ENCODE results near the gene MACROD2.

The MACROD2 gene

DNA sequence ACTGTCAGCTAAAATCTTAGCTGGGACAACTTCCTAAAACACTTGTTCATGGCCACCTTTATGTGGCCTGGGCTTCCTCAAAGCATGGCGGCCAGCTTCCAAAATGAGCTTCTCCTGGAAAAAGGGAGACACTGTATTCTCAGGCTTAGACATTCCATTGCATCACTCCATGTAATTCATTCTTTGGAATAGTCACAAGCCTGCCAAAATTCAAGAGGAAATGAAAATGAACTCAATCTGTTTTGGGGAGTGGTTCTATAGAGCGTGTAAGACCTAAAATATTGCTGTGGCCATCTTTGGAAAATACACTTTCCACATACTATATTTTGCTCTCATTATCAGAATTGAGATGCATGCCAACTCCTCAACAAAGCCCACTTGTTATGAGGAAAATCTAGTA, 1890.9 kb downstream of the MACROD2 start:
- no peaks in the 10 kb centered on the region for H3K27me3 ChIP-seq (ENCODE audit: control insufficient read depth in 1 of 2, insufficient read depth in 2 of 2, low read length in 2 of 2)

DNA sequence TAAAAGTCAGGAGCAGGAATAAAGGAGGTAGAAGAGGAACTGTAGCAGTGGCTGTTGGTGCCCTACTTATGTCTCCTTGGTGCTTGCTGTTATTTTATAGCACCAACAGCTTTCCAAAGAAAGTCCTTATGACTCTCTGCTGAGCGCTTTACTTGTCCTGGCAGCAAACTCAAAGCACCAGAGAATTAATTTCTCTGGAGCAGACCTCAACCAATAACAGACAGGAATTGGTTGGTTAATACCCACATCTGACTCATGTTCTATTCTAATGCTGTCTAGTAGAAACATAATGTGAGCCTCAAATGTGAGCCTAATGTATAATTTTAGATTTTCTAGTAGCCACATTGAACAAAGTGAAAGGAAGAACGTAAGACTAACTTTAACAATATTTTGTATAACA, 1892.1 kb downstream of the MACROD2 start:
- H3K36me3 ChIP-seq (ENCODE audit: control insufficient read depth in 2 of 2, insufficient read depth in 2 of 2, low read length in 2 of 2), result no peaks in the 10 kb centered on the region
- H3K9ac ChIP-seq (ENCODE audit: low read length in 2 of 2), result no peak overlapping the region
- no peak overlapping the region for H3K27ac ChIP-seq (ENCODE audit: low read length)
- H3K4me3 ChIP-seq (ENCODE audit: low read length in 2 of 2), result no peak overlapping the region
- H3K9me3 ChIP-seq (ENCODE audit: control insufficient read depth in 2 of 2, low read length in 2 of 2), result peaks cover 0 to 9% of the 10 kb centered on the region in 2 donors
- peaks cover 9% of the 10 kb centered on the region for H3K4me1 ChIP-seq (ENCODE audit: control insufficient read depth, insufficient read depth, low read length)
- H3K27me3 ChIP-seq (ENCODE audit: control insufficient read depth in 1 of 2, insufficient read depth in 2 of 2, low read length in 2 of 2), result no peaks in the 10 kb centered on the region

More for the DNA sequence above, 1890.9 kb downstream of the MACROD2 start:
- Histone ChIP-seq H3K9me3 (ENCODE audit: control insufficient read depth in 2 of 2, low read length in 2 of 2) (peaks cover 0 to 9% of the 10 kb centered on the region in 2 donors), H3K4me1 (ENCODE audit: control insufficient read depth, insufficient read depth, low read length) (peaks cover 9% of the 10 kb centered on the region), H3K27ac (ENCODE audit: low read length) (no peak overlapping the region), H3K4me3 (ENCODE audit: low read length in 2 of 2) (no peak overlapping the region), H3K9ac (ENCODE audit: low read length in 2 of 2) (no peak overlapping the region), H3K36me3 (ENCODE audit: control insufficient read depth in 2 of 2, insufficient read depth in 2 of 2, low read length in 2 of 2) (no peaks in the 10 kb centered on the region)

DNA sequence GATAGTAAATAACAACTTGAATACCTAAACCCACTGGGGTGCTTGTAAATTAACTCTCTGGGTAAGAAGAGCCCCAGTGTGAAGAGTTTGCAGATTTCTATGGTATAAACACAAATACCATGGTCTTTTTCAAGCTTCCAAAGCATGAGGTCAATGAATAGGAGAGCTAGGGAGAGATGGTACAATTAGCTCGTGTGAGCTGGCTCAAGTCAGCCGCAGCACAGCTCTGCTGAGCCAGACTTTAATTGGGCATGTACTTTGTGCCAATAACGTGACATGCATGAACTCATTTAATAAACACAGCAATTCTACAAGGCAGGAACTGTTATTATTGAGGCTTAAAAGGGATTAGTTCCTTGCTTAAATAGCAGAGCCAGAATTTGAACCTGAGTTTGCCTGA, 1893.7 kb downstream of the MACROD2 start:
- H3K4me1 ChIP-seq (ENCODE audit: control insufficient read depth, insufficient read depth, low read length), result peaks cover 9% of the 10 kb centered on the region
- H3K4me3 ChIP-seq (ENCODE audit: low read length in 2 of 2), result no peak overlapping the region
- no peaks in the 10 kb centered on the region for H3K27me3 ChIP-seq (ENCODE audit: control insufficient read depth in 1 of 2, insufficient read depth in 2 of 2, low read length in 2 of 2)
- H3K27ac ChIP-seq (ENCODE audit: low read length), result no peak overlapping the region
- no peaks in the 10 kb centered on the region for H3K36me3 ChIP-seq (ENCODE audit: control insufficient read depth in 2 of 2, insufficient read depth in 2 of 2, low read length in 2 of 2)
- H3K9ac ChIP-seq (ENCODE audit: low read length in 2 of 2), result no peak overlapping the region
- peaks cover 0 to 9% of the 10 kb centered on the region in 2 donors for H3K9me3 ChIP-seq (ENCODE audit: control insufficient read depth in 2 of 2, low read length in 2 of 2)

DNA sequence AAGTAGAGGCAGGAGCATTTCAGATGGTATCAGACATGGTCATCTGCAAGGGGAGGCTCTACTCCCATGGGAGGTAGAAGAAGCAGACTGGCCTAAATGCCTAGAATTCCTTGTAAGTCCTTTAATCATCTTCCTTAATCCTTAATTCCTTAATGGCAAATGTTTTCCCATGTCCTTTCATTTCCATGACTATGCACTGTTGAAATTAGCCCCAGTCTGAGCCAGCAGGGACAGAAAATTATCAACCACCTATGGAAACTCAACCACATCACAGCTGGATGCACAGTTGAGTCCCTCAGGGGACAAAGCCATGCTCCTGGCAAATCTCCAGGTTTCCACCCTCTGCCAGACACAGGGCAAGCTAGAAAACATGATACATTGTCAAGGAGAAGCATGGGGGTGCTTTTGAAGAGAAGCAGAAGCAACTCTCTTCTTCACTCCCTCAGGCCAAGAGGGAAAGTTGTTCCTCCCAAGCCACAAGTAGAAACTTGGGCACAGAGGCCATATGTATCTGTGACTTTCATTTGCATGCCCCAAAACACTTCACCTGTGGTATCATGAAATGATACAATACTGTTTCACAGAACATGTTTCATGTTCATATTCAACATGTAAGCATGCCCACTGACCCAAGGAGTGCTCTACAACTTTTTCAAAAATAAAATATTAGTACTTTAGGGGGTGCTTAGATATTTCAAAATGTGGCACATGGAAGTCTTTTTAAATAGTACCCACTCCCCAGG, 1894.4 kb downstream of the MACROD2 start:
- no peaks in the 10 kb centered on the region for H3K27me3 ChIP-seq (ENCODE audit: control insufficient read depth in 1 of 2, insufficient read depth in 2 of 2, low read length in 2 of 2)
- no peak overlapping the region for H3K9ac ChIP-seq (ENCODE audit: low read length in 2 of 2)
- no peak overlapping the region for H3K4me3 ChIP-seq (ENCODE audit: low read length in 2 of 2)
- no peaks in the 10 kb centered on the region for H3K36me3 ChIP-seq (ENCODE audit: control insufficient read depth in 2 of 2, insufficient read depth in 2 of 2, low read length in 2 of 2)
- H3K9me3 ChIP-seq (ENCODE audit: control insufficient read depth in 2 of 2, low read length in 2 of 2), result peaks cover 0 to 9% of the 10 kb centered on the region in 2 donors
- peaks cover 9% of the 10 kb centered on the region for H3K4me1 ChIP-seq (ENCODE audit: control insufficient read depth, insufficient read depth, low read length)
- H3K27ac ChIP-seq (ENCODE audit: low read length), result peak overlapping the region; percentile 31

DNA sequence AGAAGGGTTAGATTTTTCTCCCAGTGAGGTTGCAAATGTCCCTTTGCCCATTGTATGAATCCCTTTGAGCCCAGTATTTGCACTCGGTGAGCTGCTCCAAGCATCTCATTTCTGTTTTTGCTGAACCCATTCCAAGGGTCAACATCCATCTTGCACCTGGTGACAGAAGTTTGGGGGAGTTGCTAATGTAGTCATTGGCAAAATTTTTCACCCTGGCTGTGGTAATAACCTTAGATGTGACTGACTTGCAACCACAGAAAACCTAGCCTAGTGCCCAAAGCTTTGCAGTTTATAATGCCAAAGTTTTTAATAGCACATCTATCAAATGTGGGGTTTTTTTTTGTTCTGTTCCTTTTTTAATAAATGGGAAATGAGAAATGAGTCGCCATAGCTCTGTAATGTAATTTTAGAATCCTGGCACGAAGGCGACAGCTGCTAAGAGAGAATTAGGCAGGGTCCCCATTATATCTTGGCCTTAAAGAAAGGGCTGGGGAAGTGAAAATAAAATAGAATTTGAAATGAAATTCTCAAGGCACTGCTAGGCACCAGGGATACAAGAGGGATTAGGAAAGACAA, 1895.2 kb downstream of the MACROD2 start:
- no peaks in the 10 kb centered on the region for H3K27me3 ChIP-seq (ENCODE audit: control insufficient read depth in 1 of 2, insufficient read depth in 2 of 2, low read length in 2 of 2)
- peaks cover 9% of the 10 kb centered on the region for H3K4me1 ChIP-seq (ENCODE audit: control insufficient read depth, insufficient read depth, low read length)
- H3K4me3 ChIP-seq (ENCODE audit: low read length in 2 of 2), result no peak overlapping the region
- no peak overlapping the region for H3K27ac ChIP-seq (ENCODE audit: low read length)
- H3K9ac ChIP-seq (ENCODE audit: low read length in 2 of 2), result no peak overlapping the region
- H3K9me3 ChIP-seq (ENCODE audit: control insufficient read depth in 2 of 2, low read length in 2 of 2), result peaks cover 0 to 9% of the 10 kb centered on the region in 2 donors
- H3K36me3 ChIP-seq (ENCODE audit: control insufficient read depth in 2 of 2, insufficient read depth in 2 of 2, low read length in 2 of 2), result no peaks in the 10 kb centered on the region

DNA sequence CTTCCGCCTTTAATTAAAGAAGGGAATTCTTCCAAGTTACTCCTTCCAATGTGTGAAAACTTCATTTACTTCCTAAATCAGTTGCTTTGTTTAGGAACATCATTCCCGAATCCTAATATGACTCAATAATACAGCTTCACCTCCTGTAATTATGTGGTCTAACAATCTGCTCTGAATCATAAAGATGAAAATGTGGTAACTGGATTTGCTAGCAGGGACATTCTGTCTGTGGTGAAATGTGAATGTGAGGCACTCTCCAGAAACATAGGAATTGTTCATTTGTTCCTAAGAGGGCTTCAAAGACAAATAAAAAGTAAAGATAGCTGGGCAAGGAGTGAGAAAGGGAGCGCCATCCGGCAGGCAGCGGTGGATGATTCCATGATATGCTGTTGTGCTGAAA, 1899.8 kb downstream of the MACROD2 start:
- H3K27ac ChIP-seq (ENCODE audit: low read length), result no peak overlapping the region
- no peak overlapping the region for H3K4me3 ChIP-seq (ENCODE audit: low read length in 2 of 2)
- no peak overlapping the region for H3K9ac ChIP-seq (ENCODE audit: low read length in 2 of 2)
- H3K27me3 ChIP-seq (ENCODE audit: control insufficient read depth in 1 of 2, insufficient read depth in 2 of 2, low read length in 2 of 2), result no peaks in the 10 kb centered on the region
- H3K9me3 ChIP-seq (ENCODE audit: control insufficient read depth in 2 of 2, low read length in 2 of 2), result no peaks in the 10 kb centered on the region
- H3K4me1 ChIP-seq (ENCODE audit: control insufficient read depth, insufficient read depth, low read length), result no peaks in the 10 kb centered on the region
- H3K36me3 ChIP-seq (ENCODE audit: control insufficient read depth in 2 of 2, insufficient read depth in 2 of 2, low read length in 2 of 2), result no peaks in the 10 kb centered on the region

DNA sequence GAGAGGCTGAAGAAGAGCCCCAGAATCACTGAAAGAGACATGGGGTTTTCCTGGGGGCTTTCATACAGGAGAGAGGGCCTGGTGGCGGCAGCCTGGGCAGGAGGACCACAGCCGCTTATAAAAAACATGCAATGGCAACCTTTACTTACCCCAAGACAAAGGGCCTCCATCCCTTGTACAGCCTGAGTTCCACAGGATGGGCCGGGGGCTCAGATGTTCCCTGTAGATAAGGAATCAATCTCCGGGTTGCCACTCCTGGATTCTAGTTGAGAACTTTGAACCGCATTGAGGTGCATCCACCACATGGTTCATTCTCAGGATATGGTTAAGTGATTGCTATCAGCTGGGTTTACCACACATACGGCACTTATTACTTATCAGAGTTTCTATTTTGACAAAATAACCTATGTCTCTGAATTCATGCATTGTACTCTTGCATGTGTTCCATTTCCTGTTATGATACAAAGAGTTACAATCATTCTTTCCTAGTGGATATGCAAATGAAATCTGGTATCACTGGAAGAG, 1900.3 kb downstream of the MACROD2 start:
- Histone ChIP-seq H3K9ac (ENCODE audit: low read length in 2 of 2) (no peak overlapping the region), H3K4me1 (ENCODE audit: control insufficient read depth, insufficient read depth, low read length) (no peaks in the 10 kb centered on the region), H3K27ac (ENCODE audit: low read length) (no peak overlapping the region), H3K9me3 (ENCODE audit: control insufficient read depth in 2 of 2, low read length in 2 of 2) (no peaks in the 10 kb centered on the region), H3K4me3 (ENCODE audit: low read length in 2 of 2) (no peak overlapping the region), H3K27me3 (ENCODE audit: control insufficient read depth in 1 of 2, insufficient read depth in 2 of 2, low read length in 2 of 2) (no peaks in the 10 kb centered on the region), H3K36me3 (ENCODE audit: control insufficient read depth in 2 of 2, insufficient read depth in 2 of 2, low read length in 2 of 2) (no peaks in the 10 kb centered on the region)

DNA sequence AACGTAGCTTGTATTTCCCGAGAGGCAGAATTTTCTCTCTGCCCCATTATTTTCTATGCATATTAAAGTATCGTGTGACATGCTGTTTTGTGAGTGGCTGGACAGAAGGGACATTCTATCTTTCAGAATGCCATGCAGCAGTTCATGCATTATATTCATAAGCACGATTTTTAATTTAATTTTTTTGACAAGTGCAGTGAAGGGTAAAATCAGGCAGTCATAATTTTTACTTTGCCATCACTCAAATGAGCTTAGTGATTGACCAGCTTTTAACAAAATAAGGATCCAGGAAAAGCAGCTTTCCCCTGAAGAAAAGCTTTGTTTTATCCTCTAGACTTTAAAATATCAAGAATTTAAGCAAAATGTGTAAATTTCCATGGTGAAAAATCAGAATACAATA, 1904.7 kb downstream of the MACROD2 start:
- Histone ChIP-seq H3K4me3 (ENCODE audit: low read length in 2 of 2) (no peak overlapping the region), H3K27ac (ENCODE audit: low read length) (no peak overlapping the region), H3K9me3 (ENCODE audit: control insufficient read depth in 2 of 2, low read length in 2 of 2) (no peaks in the 10 kb centered on the region), H3K4me1 (ENCODE audit: control insufficient read depth, insufficient read depth, low read length) (no peaks in the 10 kb centered on the region), H3K36me3 (ENCODE audit: control insufficient read depth in 2 of 2, insufficient read depth in 2 of 2, low read length in 2 of 2) (no peaks in the 10 kb centered on the region), H3K9ac (ENCODE audit: low read length in 2 of 2) (no peak overlapping the region), H3K27me3 (ENCODE audit: control insufficient read depth in 1 of 2, insufficient read depth in 2 of 2, low read length in 2 of 2) (no peaks in the 10 kb centered on the region)

DNA sequence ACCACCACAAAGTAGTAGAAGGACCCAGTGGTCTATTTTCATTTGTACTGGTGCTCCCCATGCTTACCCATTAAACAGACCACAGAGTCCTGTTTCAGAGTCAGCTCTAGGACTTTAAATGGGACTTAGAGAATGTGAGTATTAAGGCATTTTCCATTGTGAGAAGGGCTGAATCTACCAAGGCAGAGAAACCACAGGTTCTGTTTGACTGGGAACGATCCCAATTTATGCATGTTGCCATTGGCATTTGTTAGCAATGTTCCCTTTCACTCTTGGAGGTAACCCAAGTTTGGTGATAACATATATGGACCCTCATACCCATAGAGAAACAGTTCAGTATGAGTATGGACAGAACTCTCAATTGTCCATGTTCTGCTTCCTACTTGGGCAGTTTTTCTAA, 1905.1 kb downstream of the MACROD2 start:
- no peak overlapping the region for H3K9ac ChIP-seq (ENCODE audit: low read length in 2 of 2)
- H3K36me3 ChIP-seq (ENCODE audit: control insufficient read depth in 2 of 2, insufficient read depth in 2 of 2, low read length in 2 of 2), result no peaks in the 10 kb centered on the region
- H3K9me3 ChIP-seq (ENCODE audit: control insufficient read depth in 2 of 2, low read length in 2 of 2), result no peaks in the 10 kb centered on the region
- H3K4me1 ChIP-seq (ENCODE audit: control insufficient read depth, insufficient read depth, low read length), result no peaks in the 10 kb centered on the region
- no peaks in the 10 kb centered on the region for H3K27me3 ChIP-seq (ENCODE audit: control insufficient read depth in 1 of 2, insufficient read depth in 2 of 2, low read length in 2 of 2)
- H3K4me3 ChIP-seq (ENCODE audit: low read length in 2 of 2), result no peak overlapping the region
- H3K27ac ChIP-seq (ENCODE audit: low read length), result no peak overlapping the region

DNA sequence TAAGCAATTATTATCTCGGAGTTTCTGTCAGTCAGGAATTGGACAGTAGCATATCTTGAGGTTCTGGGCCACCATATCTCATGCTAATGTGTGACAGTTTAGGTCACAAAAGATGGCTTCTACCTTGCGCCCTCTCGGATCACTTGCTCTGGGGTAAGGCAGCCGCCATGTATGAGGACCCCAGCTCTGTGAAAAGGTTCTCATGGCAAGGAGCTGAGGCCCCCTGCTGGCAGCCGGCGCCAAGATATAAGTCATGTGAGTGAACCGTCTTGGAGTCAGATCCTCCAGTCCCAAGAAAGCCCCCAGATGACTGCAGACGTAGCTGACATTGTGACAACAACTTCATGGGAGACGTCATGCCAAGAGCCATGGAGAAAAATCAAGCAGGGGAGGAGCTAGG, 1907.2 kb downstream of the MACROD2 start:
- Histone ChIP-seq H3K9me3 (ENCODE audit: control insufficient read depth in 2 of 2, low read length in 2 of 2) (no peaks in the 10 kb centered on the region), H3K4me1 (ENCODE audit: control insufficient read depth, insufficient read depth, low read length) (no peaks in the 10 kb centered on the region), H3K9ac (ENCODE audit: low read length in 2 of 2) (no peak overlapping the region), H3K36me3 (ENCODE audit: control insufficient read depth in 2 of 2, insufficient read depth in 2 of 2, low read length in 2 of 2) (no peaks in the 10 kb centered on the region), H3K27ac (ENCODE audit: low read length) (no peak overlapping the region), H3K27me3 (ENCODE audit: control insufficient read depth in 1 of 2, insufficient read depth in 2 of 2, low read length in 2 of 2) (no peaks in the 10 kb centered on the region), H3K4me3 (ENCODE audit: low read length in 2 of 2) (no peak overlapping the region)

DNA sequence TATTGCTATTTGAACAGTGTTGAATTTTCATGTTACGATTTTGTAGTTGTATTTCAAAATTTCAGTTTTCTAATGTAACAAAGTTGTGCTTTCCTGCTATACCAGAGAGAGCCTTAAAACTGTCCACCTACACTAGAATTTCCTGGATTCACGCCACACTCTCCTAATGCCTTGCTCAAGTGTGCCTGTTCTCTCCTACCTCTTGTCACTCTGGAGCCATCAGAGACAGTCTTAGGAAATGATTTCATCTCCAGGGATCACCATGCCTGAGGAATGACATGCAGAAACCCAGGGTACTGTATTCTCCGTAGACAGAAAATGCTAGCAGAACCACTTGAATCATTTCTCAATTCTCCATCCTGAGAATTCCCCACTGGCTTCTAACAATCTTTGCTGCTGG, 1910.3 kb downstream of the MACROD2 start:
- Histone ChIP-seq H3K36me3 (ENCODE audit: control insufficient read depth in 2 of 2, insufficient read depth in 2 of 2, low read length in 2 of 2) (no peaks in the 10 kb centered on the region), H3K4me1 (ENCODE audit: control insufficient read depth, insufficient read depth, low read length) (no peaks in the 10 kb centered on the region), H3K27me3 (ENCODE audit: control insufficient read depth in 1 of 2, insufficient read depth in 2 of 2, low read length in 2 of 2) (no peaks in the 10 kb centered on the region), H3K27ac (ENCODE audit: low read length) (no peak overlapping the region), H3K9ac (ENCODE audit: low read length in 2 of 2) (no peak overlapping the region), H3K4me3 (ENCODE audit: low read length in 2 of 2) (no peak overlapping the region), H3K9me3 (ENCODE audit: control insufficient read depth in 2 of 2, low read length in 2 of 2) (no peaks in the 10 kb centered on the region)
